HL-60 (cell line): ENCODE results near the gene EXOSC10.

ENCODE experiments used
- DNase-seq, 2 experiments: peaks; one replicate each; pipeline ENCODE4 v3.0.0-alpha.2; 2010 to 2020; ENCODE audit warnings: low read depth in 1 of 2, low spot score in 1 of 2
- H3K27ac ChIP-seq: fragments of 250-450 bp; sonication (Bioruptor Pico); replicated peaks from 2 replicates; pipeline ENCODE4 v1.5.1; 2020; ENCODE audit warnings: mild to moderate bottlenecking, moderate library complexity
- H3K27me3 ChIP-seq: fragments of 250-450 bp; sonication (Bioruptor Pico); 2 replicates; pipeline ENCODE4 v1.5.1; 2021; ENCODE audit warnings: mild to moderate bottlenecking, moderate library complexity; ENCODE audit not compliant: insufficient read depth, poor library complexity, severe bottlenecking
- H3K4me3 ChIP-seq: replicated peaks from 2 replicates; pipeline ENCODE4 v1.5.1; 2011; ENCODE audit warnings: mild to moderate bottlenecking, control low read depth, low read length; ENCODE audit not compliant: insufficient read depth
- GABPA ChIP-seq: IDR thresholded peaks from 2 replicates; pipeline ENCODE4 v1.6.1; 2012; ENCODE audit warnings: low read depth
- POLR2AphosphoS5 ChIP-seq: IDR thresholded peaks from 2 replicates; pipeline ENCODE4 v1.6.1; 2012; ENCODE audit warnings: low read depth
- SPI1 ChIP-seq: IDR thresholded peaks from 2 replicates; pipeline ENCODE4 v1.6.1; 2012; ENCODE audit warnings: low read depth, mild to moderate bottlenecking, borderline replicate concordance
- TF ChIP-seq, protein P1 (sequence below): IDR thresholded peaks from one replicate; pipeline ENCODE4 v1.5.1; 2011; ENCODE audit warnings: low read length, control low read depth, inconsistent platforms; ENCODE audit not compliant: insufficient read depth
- TF ChIP-seq, protein P2 (sequence below): IDR thresholded peaks from 2 replicates; pipeline ENCODE4 v1.6.1; 2012; ENCODE audit warnings: low read depth; ENCODE audit not compliant: insufficient replicate concordance

Gene EXOSC10

DNA sequence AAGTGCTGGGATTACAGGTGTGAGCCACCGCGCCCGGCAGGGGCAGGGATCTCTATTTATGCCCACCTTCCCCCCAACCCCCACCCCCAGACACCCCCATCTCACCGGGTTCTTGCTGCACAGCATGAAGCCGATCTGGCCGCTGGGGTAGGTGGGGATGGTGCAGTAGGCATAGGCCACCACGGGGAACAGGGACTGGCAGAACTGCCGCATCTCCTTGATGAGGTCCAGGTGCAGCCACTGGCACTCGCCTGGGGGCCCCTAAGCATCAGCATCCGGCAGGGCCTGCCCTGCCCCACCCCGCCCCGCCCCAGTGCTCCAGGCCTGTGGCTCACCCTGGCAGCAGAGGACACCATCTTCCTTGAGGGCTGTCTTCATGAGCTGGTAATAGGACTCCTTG is 44.0 kb downstream of the EXOSC10 start:
- H3K27me3 ChIP-seq: no peaks in the 10 kb centered on the region
- H3K4me3 ChIP-seq: no peak overlapping the region
- H3K27ac ChIP-seq: no peak overlapping the region
- no peak for DNase-seq
- no peak for TF ChIP-seq POLR2AphosphoS5
- TF ChIP-seq SPI1: no peak
- TF ChIP-seq GABPA: no peak
- TF ChIP-seq, protein P1, sequence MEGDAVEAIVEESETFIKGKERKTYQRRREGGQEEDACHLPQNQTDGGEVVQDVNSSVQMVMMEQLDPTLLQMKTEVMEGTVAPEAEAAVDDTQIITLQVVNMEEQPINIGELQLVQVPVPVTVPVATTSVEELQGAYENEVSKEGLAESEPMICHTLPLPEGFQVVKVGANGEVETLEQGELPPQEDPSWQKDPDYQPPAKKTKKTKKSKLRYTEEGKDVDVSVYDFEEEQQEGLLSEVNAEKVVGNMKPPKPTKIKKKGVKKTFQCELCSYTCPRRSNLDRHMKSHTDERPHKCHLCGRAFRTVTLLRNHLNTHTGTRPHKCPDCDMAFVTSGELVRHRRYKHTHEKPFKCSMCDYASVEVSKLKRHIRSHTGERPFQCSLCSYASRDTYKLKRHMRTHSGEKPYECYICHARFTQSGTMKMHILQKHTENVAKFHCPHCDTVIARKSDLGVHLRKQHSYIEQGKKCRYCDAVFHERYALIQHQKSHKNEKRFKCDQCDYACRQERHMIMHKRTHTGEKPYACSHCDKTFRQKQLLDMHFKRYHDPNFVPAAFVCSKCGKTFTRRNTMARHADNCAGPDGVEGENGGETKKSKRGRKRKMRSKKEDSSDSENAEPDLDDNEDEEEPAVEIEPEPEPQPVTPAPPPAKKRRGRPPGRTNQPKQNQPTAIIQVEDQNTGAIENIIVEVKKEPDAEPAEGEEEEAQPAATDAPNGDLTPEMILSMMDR: no peak
- TF ChIP-seq, protein P2, sequence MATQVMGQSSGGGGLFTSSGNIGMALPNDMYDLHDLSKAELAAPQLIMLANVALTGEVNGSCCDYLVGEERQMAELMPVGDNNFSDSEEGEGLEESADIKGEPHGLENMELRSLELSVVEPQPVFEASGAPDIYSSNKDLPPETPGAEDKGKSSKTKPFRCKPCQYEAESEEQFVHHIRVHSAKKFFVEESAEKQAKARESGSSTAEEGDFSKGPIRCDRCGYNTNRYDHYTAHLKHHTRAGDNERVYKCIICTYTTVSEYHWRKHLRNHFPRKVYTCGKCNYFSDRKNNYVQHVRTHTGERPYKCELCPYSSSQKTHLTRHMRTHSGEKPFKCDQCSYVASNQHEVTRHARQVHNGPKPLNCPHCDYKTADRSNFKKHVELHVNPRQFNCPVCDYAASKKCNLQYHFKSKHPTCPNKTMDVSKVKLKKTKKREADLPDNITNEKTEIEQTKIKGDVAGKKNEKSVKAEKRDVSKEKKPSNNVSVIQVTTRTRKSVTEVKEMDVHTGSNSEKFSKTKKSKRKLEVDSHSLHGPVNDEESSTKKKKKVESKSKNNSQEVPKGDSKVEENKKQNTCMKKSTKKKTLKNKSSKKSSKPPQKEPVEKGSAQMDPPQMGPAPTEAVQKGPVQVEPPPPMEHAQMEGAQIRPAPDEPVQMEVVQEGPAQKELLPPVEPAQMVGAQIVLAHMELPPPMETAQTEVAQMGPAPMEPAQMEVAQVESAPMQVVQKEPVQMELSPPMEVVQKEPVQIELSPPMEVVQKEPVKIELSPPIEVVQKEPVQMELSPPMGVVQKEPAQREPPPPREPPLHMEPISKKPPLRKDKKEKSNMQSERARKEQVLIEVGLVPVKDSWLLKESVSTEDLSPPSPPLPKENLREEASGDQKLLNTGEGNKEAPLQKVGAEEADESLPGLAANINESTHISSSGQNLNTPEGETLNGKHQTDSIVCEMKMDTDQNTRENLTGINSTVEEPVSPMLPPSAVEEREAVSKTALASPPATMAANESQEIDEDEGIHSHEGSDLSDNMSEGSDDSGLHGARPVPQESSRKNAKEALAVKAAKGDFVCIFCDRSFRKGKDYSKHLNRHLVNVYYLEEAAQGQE: no peak

DNA sequence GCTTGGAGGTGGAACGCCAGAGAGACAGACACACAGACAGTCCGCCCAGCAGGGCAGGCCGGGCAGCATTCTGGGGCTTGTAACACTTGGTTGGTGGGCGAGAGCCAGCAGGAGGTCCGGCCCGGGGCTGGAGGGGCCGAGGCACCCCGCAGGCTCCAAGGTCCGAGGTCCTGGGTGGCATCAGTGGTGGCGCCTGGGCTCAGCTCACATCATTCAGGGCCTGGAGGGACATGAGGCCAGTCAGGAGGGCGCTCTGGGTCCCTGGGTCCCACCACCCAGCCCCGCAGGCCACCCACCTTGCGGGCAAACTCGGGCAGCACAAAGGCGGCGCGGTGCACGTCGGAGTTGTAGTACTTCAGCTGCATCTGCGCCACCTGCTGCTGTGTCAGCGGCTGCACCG is 45.0 kb downstream of the EXOSC10 start:
- Histone ChIP-seq H3K4me3 (no peak overlapping the region), H3K27ac (no peak overlapping the region), H3K27me3 (no peaks in the 10 kb centered on the region)
- peak in 1 of 2 experiments; percentile 28 for DNase-seq
- TF ChIP-seq SPI1 (no peak), GABPA (no peak), POLR2AphosphoS5 (no peak; the same call in 1 of the 2 replicates)
- TF ChIP-seq, protein P2: no peak
- TF ChIP-seq, protein P1: no peak

DNA sequence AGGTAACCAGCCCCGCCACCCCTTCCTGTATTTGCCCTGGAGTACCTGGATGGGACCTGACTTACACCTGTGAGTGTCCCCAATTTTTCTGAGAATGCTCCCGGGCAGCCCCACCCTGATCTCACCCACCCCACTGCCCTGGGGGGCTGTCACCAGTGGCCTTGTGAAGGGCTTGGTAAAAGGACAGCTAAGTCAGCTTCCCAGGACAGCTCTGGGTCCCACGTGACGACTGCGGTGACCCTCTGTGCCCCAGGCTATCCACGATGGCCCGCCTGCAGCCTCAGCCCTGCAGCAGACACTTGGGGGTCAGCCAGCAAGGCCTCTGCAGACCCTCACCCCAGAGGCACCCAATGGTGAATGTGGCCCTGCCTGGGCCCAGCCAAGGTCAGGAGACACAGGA is 45.5 kb downstream of the EXOSC10 start:
- DNase-seq: no peak
- Histone ChIP-seq H3K27ac (no peak overlapping the region), H3K27me3 (no peaks in the 10 kb centered on the region), H3K4me3 (no peak overlapping the region)
- no peak for TF ChIP-seq SPI1
- no peak for TF ChIP-seq GABPA
- TF ChIP-seq, protein P1: no peak
- TF ChIP-seq POLR2AphosphoS5: no peak; the same call in 1 of the 2 replicates
- TF ChIP-seq, protein P2: no peak
